Hematopoietic multipotent progenitor cell treated with erythropoietin and hydrocortisone succinate and interleukin-3 and kit ligand, for 17 days (in vitro differentiated cells): Measurements from ENCODE around the gene SYT14.
"Not testable (repeated sequence)": the region's sequence is repeated elsewhere in the genome, so short reads cannot be mapped to it uniquely, and the experiment has no call there.

Source experiments
- DNase-seq: peaks from one replicate; pipeline ENCODE4 v3.0.0-alpha.2; 2015; ENCODE audit warnings: low spot score

The SYT14 gene

DNA sequence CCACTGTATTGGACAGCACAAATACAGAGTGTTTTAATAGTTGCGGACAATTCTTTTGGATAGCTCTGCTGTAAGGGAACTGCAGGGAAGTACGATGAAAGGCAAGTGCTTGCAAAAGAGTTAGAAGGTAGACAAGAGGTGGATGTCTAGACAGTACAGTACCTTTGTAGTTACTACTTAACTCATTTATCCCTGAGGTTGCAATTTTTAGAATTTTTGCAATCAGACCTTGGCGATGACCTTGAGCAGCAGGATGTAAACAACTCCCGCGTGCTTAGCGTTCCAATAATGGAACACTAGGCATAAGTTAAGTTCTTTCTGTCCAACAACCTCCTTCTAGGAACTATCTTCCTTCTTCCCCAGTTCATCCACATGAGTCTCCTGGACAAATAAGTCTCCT lies 1.9 kb upstream of the SYT14 start:
- DNase-seq, result no peak

- DNase-seq, result no peak
These were observed 7.4 kb downstream of the SYT14 start for GRCh38 chr1:209945377-209945776.

GRCh38 chr1:209948155-209948554 lies 10.1 kb downstream of the SYT14 start:
- DNase-seq, result no peak

DNA sequence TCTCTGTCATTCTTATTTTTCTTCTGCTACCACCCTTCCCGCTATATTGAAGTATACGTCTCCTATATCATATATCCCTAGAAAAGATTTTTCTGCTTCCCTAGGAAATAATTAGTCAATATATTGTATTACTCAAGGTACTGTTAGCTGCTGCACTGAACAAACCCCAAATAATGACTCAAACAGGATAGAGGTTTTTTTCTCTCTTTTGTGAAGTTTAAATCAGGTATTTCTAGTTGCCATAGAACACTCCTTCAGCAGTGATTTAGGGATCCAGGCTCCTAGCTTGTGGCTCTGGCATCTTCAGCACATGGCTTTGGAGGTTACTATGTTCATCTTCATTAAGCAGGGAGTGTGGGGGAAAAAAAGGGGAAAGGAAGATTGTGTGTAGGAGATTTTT lies 18.1 kb downstream of the SYT14 start:
- DNase-seq, result no peak

- DNase-seq, result no peak
These were observed 21.6 kb downstream of the SYT14 start for GRCh38 chr1:209959623-209960022.

DNA sequence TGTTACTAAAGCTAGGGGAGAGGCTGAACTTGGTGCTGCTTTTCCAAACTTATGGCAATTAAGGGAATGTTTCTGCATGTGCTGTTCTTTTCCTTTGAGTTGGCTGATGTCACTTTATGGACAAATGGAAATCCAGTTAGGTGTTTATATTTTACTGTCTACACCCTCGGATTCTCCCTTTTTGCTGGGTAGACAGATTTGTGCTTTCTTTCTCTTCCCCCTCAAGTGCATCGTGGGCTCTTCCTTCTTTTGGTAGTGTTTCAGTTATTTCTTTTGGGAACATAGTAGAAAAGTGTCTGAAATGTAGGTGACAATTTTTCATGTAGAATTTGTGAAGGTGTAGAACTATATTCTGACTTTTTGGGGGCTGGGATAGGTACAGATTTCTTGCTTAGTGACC lies 22.9 kb downstream of the SYT14 start:
- DNase-seq, result no peak

- DNase-seq, result no peak
These were observed 24.4 kb downstream of the SYT14 start for GRCh38 chr1:209962388-209962787.

DNA sequence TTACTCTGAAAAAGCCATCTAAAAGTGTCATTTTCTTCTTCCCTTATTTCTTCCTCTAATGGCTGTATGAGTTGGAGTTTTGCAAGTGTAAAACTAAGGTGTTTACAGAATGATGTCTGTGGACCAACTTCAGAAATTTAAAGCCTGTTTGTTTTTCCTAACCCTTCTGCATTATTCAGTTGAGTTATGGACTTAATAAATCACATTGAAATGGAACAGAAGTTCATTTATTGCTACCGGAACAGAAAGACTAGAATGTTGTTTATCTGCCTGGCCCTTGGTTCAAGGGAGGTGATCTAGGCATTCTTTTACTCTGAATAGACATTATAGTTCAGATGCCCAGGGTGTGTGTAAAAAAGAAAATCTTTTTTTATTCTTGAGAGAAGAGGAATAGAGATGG lies 24.8 kb downstream of the SYT14 start:
- no peak for DNase-seq

GRCh38 chr1:209965996-209966395 lies 28.0 kb downstream of the SYT14 start:
- DNase-seq, result no peak

GRCh38 chr1:209978721-209979120 lies 40.7 kb downstream of the SYT14 start:
- DNase-seq, result not testable (repeated sequence)

DNA sequence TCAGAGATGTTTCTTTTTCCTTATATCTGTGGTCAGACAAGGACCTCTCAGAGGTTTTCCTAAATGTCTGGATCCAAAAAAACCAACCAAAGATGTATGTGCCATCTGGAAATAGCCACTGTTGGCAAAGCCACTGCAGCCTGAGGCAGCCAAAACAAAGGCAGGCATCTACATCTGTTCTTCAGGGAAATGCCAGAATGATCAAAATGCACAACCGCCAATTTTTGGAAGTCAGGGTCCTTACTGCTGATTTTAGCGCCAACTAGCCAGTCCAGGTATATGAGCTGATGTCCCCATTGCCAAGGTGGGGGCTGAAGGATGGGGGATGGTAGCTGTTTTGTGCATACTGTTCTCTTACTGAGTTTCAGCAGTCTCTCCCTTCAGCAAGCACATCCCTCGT lies 45.9 kb downstream of the SYT14 start:
- no peak for DNase-seq

- no peak for DNase-seq
These were observed 47.0 kb downstream of the SYT14 start for GRCh38 chr1:209985002-209985401.

DNA sequence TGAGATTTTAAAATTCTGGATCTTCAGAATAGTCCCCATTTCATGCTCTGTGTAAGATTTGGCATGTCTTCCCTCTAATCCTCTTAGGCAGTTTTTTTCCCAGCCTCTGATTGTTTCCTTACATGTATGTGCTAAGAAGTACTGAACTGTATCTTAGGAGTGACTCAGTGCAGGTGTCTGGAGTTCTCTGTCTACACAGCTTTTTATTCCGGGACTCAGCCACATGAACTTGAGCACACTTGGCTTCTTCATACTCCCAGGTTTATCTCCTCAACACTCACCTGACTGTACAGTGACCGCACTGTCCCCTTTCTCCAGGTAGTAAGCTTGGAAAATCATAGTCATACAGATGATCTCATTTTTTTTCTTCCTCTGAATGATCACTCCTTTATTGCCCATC lies 50.7 kb downstream of the SYT14 start:
- no peak for DNase-seq

DNA sequence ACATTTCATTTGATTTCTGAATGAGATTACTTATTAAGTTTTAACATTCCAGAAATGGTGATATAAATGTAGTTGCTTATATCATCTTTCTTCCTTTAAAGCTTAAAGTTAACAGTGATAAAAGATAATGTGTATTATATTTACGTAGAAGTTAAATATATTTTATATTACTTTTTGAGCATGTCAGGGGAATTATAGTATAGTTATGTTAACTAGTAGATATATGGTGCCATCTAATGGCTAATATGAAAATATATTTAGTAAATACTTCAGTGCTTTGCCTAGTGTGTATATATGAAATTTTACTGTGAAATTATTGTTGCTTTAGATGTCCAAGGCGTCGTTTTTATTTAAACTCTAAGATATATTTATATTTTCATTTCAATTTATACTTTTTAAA lies 51.5 kb downstream of the SYT14 start:
- no peak for DNase-seq

- DNase-seq, result no peak
These were observed 55.2 kb downstream of the SYT14 start for GRCh38 chr1:209993061-209993830.

DNA sequence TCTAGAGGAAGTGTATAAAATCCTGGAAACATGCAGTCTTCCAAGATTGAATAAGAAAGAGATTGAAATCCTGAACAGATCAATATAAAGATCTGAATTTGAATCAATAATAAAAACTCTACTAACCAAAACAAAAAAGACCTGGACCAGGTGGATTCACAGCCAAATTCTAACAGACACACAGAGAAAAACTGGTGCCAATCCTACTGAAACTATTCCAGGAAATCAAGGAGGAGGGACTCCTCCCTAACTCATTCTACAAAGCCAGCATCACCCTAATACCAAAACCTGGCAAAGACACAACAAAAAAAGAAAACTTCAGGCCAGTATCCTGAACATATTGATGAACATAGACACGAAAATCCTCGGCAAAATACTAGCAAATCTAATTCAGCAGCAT lies 58.3 kb downstream of the SYT14 start:
- no peak for DNase-seq

GRCh38 chr1:209999005-209999404 lies 61.0 kb downstream of the SYT14 start:
- DNase-seq, result no peak

- no peak for DNase-seq
These were observed 63.7 kb downstream of the SYT14 start for GRCh38 chr1:210001751-210002150.

DNA sequence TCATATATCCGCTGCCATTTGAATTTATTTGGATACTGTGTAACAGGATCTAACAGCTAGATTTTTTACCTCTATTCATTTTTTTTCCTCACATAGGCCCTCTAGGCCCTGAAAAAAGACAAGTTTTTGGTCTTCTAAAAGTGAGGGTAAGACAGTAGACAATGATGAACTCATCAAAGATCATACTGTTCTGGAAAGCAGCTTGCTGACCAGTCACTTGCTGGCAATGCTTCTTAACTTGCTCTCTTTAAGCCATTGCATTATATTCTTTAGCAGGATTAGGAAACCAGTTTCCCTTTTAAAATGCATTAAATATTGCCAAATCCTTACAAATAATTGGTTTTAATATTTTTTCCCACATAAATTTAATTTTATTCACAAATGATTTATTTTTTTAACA lies 65.5 kb downstream of the SYT14 start:
- no peak for DNase-seq

- DNase-seq, result no peak
These were observed 72.1 kb downstream of the SYT14 start for GRCh38 chr1:210010161-210010560.

DNA sequence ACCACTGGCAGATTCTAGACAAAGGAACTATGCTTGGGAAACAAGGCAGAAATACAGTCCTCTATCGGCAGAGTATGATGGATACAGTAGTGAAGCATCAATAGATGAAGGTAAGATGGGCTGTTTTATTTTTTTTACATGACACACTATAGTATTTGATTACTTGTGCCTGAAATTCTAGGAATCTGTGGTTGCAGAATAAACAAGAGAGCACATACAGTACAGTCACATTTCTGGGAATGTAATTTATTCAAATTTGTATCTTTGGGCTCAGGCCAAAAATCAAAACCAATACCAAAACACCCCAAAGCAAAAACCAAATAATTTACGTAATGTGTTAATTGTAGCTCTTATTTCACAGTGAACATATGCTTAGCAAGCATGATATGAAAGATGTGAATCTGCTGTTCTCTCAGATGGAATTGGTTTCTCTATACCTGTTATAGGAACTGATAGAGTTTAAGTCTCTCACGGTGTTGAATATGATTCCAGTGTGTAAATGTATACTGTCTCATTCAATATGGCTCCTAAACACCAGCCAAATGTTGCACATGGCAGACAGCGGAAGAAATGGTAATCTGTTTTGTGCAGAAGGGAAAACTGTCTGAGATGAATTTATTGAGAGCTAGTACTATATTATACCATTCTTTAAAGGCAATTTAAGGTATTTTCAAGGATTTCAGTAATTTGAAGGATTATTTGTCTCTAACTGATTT lies 83.3 kb downstream of the SYT14 start:
- no peak for DNase-seq

- no peak for DNase-seq
These were observed 84.0 kb downstream of the SYT14 start for GRCh38 chr1:210022044-210022443.

DNA sequence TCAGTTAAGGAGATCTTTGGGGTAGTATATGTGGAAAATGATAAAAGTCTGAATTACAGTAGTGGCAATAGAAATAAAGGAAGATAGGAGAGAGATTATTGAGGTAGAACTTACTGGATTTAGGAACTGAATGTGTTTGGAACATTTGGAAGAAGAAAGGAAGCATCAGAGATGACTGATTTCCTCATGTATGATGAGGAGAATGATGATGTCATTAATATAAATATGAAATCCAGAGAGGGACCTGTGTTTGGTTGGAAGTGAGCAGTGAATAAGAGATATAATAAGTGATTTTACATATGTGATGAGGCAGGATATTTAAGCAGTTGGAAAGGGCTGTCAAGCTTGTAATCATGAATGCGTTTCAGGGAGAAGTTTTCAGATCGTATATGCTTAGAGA lies 86.3 kb downstream of the SYT14 start:
- no peak for DNase-seq

DNA sequence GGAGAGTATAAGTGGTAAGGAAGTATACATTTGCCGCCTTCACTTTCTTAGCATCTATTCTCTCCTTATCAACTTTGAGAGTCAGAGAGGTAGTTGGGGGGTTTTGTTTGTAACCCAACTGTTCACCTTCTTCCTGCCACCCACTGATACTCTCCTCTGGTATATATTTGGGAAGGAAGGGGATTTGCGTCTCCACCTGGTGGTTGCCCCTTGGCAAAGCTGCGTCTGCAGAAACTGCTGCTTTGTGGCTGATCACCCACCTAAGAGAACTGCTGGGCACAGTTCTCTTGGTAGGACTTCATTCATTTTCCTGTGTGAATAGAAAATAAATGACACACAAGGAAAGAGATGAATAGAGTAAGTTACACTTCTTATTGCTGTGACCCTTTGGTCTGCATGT lies 87.0 kb downstream of the SYT14 start:
- DNase-seq, result no peak
